ENCODE results near the gene HMGCS2. TPM values are rescaled to one million over a fixed set of nuclear protein-coding genes. Genes with fewer than 3 reads are reported as not detected.

Gene HMGCS2
- total and polyA plus RNA-seq, 10 of the 15 experiments (the other 5 are each of a cell fraction or from before 2014, with no cell fraction given): 0.49 TPM; not detected in 9

DNA sequence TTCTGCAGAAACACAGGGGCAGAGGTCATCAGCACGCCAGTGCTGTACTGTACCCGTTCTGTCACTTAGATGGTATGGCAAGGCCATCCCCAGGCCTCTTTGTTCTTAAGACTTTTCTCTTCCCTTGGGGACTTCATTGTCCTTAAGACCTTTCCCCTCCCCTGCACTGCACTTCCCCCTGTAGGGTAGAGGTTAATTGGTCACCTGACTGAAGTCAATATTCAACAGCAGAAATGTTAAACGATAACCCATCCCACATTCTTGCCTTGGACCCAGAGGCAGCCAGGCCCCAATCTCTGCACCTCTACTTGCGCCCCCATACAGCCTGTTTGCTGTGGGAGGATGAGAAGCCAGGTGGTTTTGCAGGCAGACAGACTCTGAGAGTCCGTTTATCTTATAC is 46.8 kb downstream of the HMGCS2 start (continued):
- TF ChIP-seq, protein P1, sequence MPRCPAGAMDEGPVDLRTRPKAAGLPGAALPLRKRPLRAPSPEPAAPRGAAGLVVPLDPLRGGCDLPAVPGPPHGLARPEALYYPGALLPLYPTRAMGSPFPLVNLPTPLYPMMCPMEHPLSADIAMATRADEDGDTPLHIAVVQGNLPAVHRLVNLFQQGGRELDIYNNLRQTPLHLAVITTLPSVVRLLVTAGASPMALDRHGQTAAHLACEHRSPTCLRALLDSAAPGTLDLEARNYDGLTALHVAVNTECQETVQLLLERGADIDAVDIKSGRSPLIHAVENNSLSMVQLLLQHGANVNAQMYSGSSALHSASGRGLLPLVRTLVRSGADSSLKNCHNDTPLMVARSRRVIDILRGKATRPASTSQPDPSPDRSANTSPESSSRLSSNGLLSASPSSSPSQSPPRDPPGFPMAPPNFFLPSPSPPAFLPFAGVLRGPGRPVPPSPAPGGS (IDR thresholded peaks at IDR 0.05; ENCODE audit: borderline replicate concordance, insufficient read depth, low read depth, low read length, poor library complexity, severe bottlenecking): no peak
- TF ChIP-seq ETV6 (conservative IDR thresholded peaks at IDR 0.05 in 1 of 2, IDR thresholded peaks at IDR 0.05 in 1 of 2; ENCODE audit: borderline replicate concordance in 1 of 2, low read depth in 1 of 2) (no peak), PML (IDR thresholded peaks at IDR 0.05; ENCODE audit: low read length) (no peak), YY1 (IDR thresholded peaks at IDR 0.05; ENCODE audit: low read depth, low read length) (no peak), SIN3A (IDR thresholded peaks at IDR 0.05; ENCODE audit: low read depth, low read length) (no peak), RAD21 (IDR thresholded peaks at IDR 0.05; ENCODE audit: insufficient read depth, low read depth, low read length) (no peak)

DNA sequence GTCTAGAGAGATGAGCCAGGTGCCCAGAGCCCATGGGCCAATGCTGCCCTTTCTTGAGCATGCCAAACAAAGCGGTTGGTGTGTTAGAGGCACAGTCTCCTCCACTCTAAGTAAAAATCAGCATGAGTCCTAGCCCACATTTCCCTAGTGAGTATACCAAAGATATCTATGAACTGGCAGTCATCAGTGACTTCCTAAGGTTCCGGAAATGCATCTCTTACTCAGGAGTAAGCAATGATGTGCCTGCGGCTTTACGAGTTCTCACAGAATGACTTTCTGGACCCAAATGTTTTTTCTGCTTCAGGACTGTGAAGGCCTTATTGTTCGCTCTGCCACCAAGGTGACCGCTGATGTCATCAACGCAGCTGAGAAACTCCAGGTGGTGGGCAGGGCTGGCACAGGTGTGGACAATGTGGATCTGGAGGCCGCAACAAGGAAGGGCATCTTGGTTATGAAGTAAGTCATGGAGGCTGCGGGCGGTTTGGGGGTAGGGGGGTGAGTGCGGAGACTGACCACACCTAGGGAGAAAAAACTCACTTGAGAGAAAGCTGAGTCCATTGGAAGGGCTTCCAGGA is 47.8 kb downstream of the HMGCS2 start:
- Histone ChIP-seq H4K20me1 (ENCODE audit: control insufficient read depth, insufficient read depth) (no peaks in the 10 kb centered on the region), H3K27ac (ENCODE audit: control insufficient read depth, insufficient read depth) (no peak overlapping the region), H2AFZ (ENCODE audit: control insufficient read depth, low read depth, low read length) (no peak overlapping the region), H3K9me3 (replicated peaks; ENCODE audit: control insufficient read depth, insufficient read depth, low read length) (no peaks in the 10 kb centered on the region), H3K4me1 (ENCODE audit: control insufficient read depth, insufficient read depth, low read length) (no peaks in the 10 kb centered on the region), H3K4me2 (ENCODE audit: control insufficient read depth, insufficient read depth) (no peak overlapping the region), H3K79me2 (ENCODE audit: control insufficient read depth, insufficient read depth, low read length) (no peaks in the 10 kb centered on the region), H3K4me3 (no peak overlapping the region), H3K27me3 (replicated peaks in 1 of 2; ENCODE audit: control insufficient read depth in 2 of 2, insufficient read depth in 2 of 2, low read length in 1 of 2) (no peaks in the 10 kb centered on the region), H3K36me3 (ENCODE audit: control insufficient read depth in 2 of 2, insufficient read depth in 2 of 2, low read length in 1 of 2) (no peaks in the 10 kb centered on the region; a peak in 1 of 4 replicates), H3K9ac (ENCODE audit: control insufficient read depth, insufficient read depth, low read length) (no peak overlapping the region)
- ATAC-seq (no peak), DNase-seq (ENCODE audit: low read depth, low spot score) (no peak), FAIRE-seq (no peak)
- in situ Hi-C loops (cut with MboI) (no loop called here), intact Hi-C loops (cut with micrococcal nuclease; ENCODE audit: unreplicated experiment) (no loop called here)
- ChIA-PET SMC1A (ENCODE audit: uncharacterized antibody, unreplicated experiment) (interaction anchor here (0.8 kb wide), 1 partner anchor 18 kb away, joined by 3 read pairs; no protein-coding TSS in a partner anchor), CTCF (no interaction called here), RAD21 (ENCODE audit: unreplicated experiment) (no interaction called here), POLR2A (no interaction called here)
- WGBS (ENCODE audit: insufficient coverage, insufficient replicate concordance, low lambda C conversion rate, missing lambda C conversion rate): 75% methylated on average over 11 of the region's 11 CpGs
- no TSS peak for BruUV-seq (replicated peaks)
- no peak for TF ChIP-seq NBN (IDR thresholded peaks at IDR 0.05)
- TF ChIP-seq, protein P2, sequence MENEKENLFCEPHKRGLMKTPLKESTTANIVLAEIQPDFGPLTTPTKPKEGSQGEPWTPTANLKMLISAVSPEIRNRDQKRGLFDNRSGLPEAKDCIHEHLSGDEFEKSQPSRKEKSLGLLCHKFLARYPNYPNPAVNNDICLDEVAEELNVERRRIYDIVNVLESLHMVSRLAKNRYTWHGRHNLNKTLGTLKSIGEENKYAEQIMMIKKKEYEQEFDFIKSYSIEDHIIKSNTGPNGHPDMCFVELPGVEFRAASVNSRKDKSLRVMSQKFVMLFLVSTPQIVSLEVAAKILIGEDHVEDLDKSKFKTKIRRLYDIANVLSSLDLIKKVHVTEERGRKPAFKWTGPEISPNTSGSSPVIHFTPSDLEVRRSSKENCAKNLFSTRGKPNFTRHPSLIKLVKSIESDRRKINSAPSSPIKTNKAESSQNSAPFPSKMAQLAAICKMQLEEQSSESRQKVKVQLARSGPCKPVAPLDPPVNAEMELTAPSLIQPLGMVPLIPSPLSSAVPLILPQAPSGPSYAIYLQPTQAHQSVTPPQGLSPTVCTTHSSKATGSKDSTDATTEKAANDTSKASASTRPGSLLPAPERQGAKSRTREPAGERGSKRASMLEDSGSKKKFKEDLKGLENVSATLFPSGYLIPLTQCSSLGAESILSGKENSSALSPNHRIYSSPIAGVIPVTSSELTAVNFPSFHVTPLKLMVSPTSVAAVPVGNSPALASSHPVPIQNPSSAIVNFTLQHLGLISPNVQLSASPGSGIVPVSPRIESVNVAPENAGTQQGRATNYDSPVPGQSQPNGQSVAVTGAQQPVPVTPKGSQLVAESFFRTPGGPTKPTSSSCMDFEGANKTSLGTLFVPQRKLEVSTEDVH (IDR thresholded peaks at IDR 0.05; ENCODE audit: low read depth, partially characterized antibody): no peak
- TF ChIP-seq, protein P3, sequence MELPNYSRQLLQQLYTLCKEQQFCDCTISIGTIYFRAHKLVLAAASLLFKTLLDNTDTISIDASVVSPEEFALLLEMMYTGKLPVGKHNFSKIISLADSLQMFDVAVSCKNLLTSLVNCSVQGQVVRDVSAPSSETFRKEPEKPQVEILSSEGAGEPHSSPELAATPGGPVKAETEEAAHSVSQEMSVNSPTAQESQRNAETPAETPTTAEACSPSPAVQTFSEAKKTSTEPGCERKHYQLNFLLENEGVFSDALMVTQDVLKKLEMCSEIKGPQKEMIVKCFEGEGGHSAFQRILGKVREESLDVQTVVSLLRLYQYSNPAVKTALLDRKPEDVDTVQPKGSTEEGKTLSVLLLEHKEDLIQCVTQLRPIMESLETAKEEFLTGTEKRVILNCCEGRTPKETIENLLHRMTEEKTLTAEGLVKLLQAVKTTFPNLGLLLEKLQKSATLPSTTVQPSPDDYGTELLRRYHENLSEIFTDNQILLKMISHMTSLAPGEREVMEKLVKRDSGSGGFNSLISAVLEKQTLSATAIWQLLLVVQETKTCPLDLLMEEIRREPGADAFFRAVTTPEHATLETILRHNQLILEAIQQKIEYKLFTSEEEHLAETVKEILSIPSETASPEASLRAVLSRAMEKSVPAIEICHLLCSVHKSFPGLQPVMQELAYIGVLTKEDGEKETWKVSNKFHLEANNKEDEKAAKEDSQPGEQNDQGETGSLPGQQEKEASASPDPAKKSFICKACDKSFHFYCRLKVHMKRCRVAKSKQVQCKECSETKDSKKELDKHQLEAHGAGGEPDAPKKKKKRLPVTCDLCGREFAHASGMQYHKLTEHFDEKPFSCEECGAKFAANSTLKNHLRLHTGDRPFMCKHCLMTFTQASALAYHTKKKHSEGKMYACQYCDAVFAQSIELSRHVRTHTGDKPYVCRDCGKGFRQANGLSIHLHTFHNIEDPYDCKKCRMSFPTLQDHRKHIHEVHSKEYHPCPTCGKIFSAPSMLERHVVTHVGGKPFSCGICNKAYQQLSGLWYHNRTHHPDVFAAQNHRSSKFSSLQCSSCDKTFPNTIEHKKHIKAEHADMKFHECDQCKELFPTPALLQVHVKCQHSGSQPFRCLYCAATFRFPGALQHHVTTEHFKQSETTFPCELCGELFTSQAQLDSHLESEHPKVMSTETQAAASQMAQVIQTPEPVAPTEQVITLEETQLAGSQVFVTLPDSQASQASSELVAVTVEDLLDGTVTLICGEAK (IDR thresholded peaks at IDR 0.05; ENCODE audit: borderline replicate concordance): no peak
- no peak for TF ChIP-seq RAD51 (IDR thresholded peaks at IDR 0.05)
- TF ChIP-seq TCF3 (IDR thresholded peaks at IDR 0.05; ENCODE audit: borderline replicate concordance, insufficient read depth, low read depth, low read length): no peak
- TF ChIP-seq PAX8 (IDR thresholded peaks at IDR 0.05): no peak
- TF ChIP-seq POLR2AphosphoS5 (IDR thresholded peaks at IDR 0.05; ENCODE audit: low read length): no peak
